ENCODE results near the gene STON1. TPM values are rescaled to one million over a fixed set of nuclear protein-coding genes. Genes with fewer than 3 reads are reported as not detected.

STON1 gene
- total and polyA plus RNA-seq, 2 donors (not counting 3 experiments of a cell fraction or from before 2014, with no cell fraction given): 6.3 to 12.1 TPM

GRCh38 chr2:48560546-48561209 lies 30.7 kb downstream of the STON1 start:
- Histone ChIP-seq H3K9ac (replicated peaks; ENCODE audit: extremely low read depth, insufficient read depth, low read length) (no peak overlapping the region), H3K4me2 (ENCODE audit: insufficient read depth, low read length) (no peak overlapping the region), H3K27ac (ENCODE audit: insufficient read depth, low read depth, low read length) (no peak overlapping the region), H3K4me3 (replicated peaks in 1 of 3; ENCODE audit: insufficient read depth in 1 of 3, low read depth in 1 of 3, low read length in 3 of 3) (no peak overlapping the region), H3K9me1 (replicated peaks; ENCODE audit: control insufficient read depth, extremely low read depth, insufficient read depth, low read length) (no peaks in the 10 kb centered on the region), H4K20me1 (replicated peaks; ENCODE audit: control insufficient read depth, extremely low read depth, insufficient read depth, low read length) (no peaks in the 10 kb centered on the region), H2AFZ (ENCODE audit: low read depth, low read length) (no peak overlapping the region), H3K9me3 (replicated peaks; ENCODE audit: control insufficient read depth, insufficient read depth, low read length) (no peaks in the 10 kb centered on the region), H3K36me3 (ENCODE audit: control insufficient read depth in 2 of 2, extremely low read depth in 1 of 2, insufficient read depth in 2 of 2, low read length in 2 of 2) (no peaks in the 10 kb centered on the region), H3K4me1 (ENCODE audit: control insufficient read depth, extremely low read depth, insufficient read depth, low read length) (no peaks in the 10 kb centered on the region), H3K27me3 (ENCODE audit: control insufficient read depth in 2 of 2, insufficient read depth in 2 of 2, low read length in 2 of 2) (no peaks in the 10 kb centered on the region), H3K79me2 (ENCODE audit: control insufficient read depth, insufficient read depth, low read length) (no peaks in the 10 kb centered on the region)
- TF ChIP-seq JUN (IDR thresholded peaks at IDR 0.05; ENCODE audit: borderline replicate concordance, insufficient read depth, insufficient read length, low read depth): no peak
- no peak for TF ChIP-seq POLR2AphosphoS5 (IDR thresholded peaks at IDR 0.05; ENCODE audit: insufficient read depth, low read depth, low read length)
- intact Hi-C loops (cut with micrococcal nuclease) (no loop called here), dilution Hi-C loops (cut with MboI; ENCODE audit: extremely low pct_ligation_motif_present, low sequenced_read_pairs) (no loop called here)
- no peak for FAIRE-seq
- CTCF ChIA-PET: interaction anchor here (1.0 to 1.2 kb wide), 2 partner anchors 10 to 28 kb away, joined by 3 read pairs; no protein-coding TSS in a partner anchor
- BruUV-seq (replicated peaks): no TSS peak
- no peak for DNase-seq (ENCODE audit: low read depth, low spot score)
- POLR2A ChIA-PET: no interaction called here

GRCh38 chr2:48562281-48562680 lies 32.3 kb downstream of the STON1 start:
- Histone ChIP-seq H3K27me3 (ENCODE audit: control insufficient read depth in 2 of 2, insufficient read depth in 2 of 2, low read length in 2 of 2) (no peaks in the 10 kb centered on the region), H2AFZ (ENCODE audit: low read depth, low read length) (no peak overlapping the region), H3K9ac (replicated peaks; ENCODE audit: extremely low read depth, insufficient read depth, low read length) (no peak overlapping the region), H3K4me3 (replicated peaks in 1 of 3; ENCODE audit: insufficient read depth in 1 of 3, low read depth in 1 of 3, low read length in 3 of 3) (no peak overlapping the region), H3K27ac (ENCODE audit: insufficient read depth, low read depth, low read length) (no peak overlapping the region), H3K9me1 (replicated peaks; ENCODE audit: control insufficient read depth, extremely low read depth, insufficient read depth, low read length) (no peaks in the 10 kb centered on the region), H3K36me3 (ENCODE audit: control insufficient read depth in 2 of 2, extremely low read depth in 1 of 2, insufficient read depth in 2 of 2, low read length in 2 of 2) (no peaks in the 10 kb centered on the region), H3K4me2 (ENCODE audit: insufficient read depth, low read length) (no peak overlapping the region), H3K4me1 (ENCODE audit: control insufficient read depth, extremely low read depth, insufficient read depth, low read length) (no peaks in the 10 kb centered on the region), H3K9me3 (replicated peaks; ENCODE audit: control insufficient read depth, insufficient read depth, low read length) (no peaks in the 10 kb centered on the region), H4K20me1 (replicated peaks; ENCODE audit: control insufficient read depth, extremely low read depth, insufficient read depth, low read length) (no peaks in the 10 kb centered on the region), H3K79me2 (ENCODE audit: control insufficient read depth, insufficient read depth, low read length) (no peaks in the 10 kb centered on the region)
- FAIRE-seq (no peak), DNase-seq (ENCODE audit: low read depth, low spot score) (no peak)
- dilution Hi-C loops (cut with MboI; ENCODE audit: extremely low pct_ligation_motif_present, low sequenced_read_pairs): no loop called here
- TF ChIP-seq MAX (IDR thresholded peaks at IDR 0.05; ENCODE audit: insufficient read depth, insufficient read length): no peak
- TF ChIP-seq JUN (IDR thresholded peaks at IDR 0.05; ENCODE audit: borderline replicate concordance, insufficient read depth, insufficient read length, low read depth): no peak
- no peak for TF ChIP-seq POLR2A (IDR thresholded peaks at IDR 0.05; ENCODE audit: low read depth, low read length)
- TF ChIP-seq POLR2AphosphoS5 (IDR thresholded peaks at IDR 0.05; ENCODE audit: insufficient read depth, low read depth, low read length): no peak
- TF ChIP-seq EZH2 (IDR thresholded peaks at IDR 0.05; ENCODE audit: borderline replicate concordance, low read depth, low read length, severe bottlenecking): no peak
- no TSS peak for BruUV-seq (replicated peaks)
- CTCF ChIA-PET: interaction anchor here (0.8 to 1.1 kb wide), 2 partner anchors 10 to 16 kb away, joined by 3 read pairs; no protein-coding TSS in a partner anchor
- intact Hi-C loops (cut with micrococcal nuclease): no loop called here
- POLR2A ChIA-PET: no interaction called here

All from endothelial cell of umbilical vein (primary cell).